CD4-positive, alpha-beta T cell treated with Interleukin-4 for 1 hour (primary cell): Measurements from ENCODE around the gene PSMD5.

Source experiments
- DNase-seq, 2 donors: peaks; one replicate each; pipeline ENCODE4 v3.0.0-alpha.2; 2020 to 2022

The PSMD5 gene

DNA sequence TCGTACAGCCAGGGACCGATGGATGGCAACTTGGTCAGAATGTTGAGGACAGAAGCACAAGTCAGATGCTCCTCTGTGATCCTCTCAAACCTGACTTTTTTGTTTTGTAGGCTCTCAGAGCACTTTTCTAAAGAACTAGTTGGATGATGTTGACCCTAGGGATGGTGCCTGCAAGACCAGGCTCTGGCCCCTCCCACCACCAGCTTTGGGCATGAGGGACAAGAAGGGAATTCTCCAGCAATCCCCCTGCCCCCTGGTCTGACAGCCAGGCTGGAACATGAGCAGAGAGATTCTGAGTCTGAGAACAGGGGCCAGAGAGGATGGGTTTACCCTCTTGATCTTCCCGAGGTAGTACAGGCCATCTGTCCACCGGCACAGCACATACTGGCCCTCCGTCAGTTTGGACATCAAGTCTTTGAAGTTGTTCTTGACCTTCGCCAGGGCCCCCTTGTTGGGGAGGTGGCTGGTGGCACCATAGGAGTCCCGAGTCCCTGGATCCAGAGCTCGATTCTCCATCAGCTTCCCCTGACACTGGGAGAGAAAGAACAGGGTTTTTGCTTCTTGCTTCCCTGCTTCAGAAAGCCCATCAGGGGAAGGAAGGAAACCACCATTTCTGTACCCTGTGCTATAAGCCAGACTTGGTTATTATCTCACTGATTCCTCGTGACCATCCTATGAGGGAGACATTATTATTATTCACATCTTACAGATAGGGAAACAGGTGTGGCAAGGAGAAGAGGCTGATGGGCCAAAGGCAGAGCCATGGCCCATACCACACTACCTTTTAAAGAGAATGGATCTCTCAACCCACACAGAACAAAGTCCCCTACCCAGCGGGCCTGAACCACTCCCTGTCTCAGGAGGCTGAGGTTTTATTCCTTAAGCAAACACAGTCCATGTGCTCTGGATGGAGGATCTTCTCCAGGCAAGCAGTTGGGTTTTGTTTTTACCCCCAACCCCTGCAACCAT is 31.8 kb upstream of the PSMD5 start:
- DNase-seq, result no peak

DNA sequence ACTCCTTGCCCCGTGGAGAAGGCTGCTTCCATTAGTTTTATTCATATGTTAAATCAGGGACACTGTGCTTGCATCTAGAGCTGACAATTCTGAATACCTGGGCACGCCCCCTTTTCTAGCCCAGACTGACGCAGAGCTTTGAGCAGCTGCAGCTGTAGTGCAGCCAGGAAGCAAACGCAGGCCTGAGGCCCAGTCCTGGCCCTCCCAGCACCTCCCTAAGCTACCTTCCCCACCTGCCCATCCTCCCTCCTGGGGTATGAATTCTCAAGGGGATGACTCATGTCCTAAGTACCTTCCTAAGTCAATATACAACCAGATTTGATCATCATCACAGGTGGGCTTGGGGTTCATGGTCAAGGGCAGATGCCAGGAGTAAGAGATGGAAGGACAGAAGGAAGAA is 30.8 kb upstream of the PSMD5 start:
- no peak for DNase-seq

DNA sequence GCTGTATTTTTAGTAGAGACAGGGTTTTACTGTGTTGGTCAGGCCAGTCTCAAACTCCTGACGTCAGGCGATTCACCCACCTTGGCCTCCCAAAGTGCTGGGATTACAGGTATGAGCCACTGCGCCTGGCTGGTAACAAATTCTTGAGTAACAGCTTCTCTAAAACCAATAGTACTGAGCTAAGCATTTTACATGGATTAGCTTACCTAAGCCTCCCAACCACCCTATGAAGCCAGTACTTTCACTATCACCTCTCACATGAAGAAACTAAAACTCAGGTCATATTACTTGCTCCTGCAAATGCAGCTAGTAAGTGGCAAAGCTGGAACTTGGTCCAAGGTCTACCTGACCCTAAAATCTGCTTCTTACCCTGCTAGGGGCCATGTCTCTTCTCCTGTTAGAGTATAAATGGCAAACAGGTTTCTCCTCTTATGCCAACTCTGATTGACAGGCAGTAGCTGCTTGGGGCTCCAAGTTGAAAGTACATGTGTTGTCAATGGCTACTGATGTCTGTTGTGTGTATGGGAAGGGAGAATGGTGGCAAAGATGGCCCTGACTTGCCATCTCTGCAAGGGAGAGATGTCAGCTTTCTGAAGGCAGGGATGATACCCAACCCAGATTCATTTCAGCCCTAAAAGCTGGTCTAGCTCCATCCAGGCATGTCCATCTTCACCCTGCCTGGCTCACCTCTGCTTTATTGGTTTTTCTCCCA is 30.2 kb upstream of the PSMD5 start:
- no peak for DNase-seq

DNA sequence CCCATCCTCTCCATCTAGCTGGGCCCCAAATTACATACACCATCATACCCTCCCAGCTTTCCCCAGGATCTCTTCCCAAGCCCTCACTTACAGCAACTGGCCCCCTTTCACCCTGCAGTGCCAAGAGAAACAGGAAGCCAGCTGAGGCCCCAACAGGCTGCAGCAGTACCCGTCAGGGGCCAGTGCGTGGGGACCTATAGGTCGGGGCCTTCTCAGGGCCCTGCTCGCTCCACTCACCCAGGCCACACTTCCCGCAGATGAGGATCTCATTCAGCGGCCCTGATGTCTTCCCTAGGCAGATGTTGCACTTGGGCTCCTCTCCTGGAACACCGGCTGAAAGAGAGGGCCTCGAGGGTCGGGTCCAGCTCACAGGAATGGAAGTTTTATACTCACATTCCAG is 27.5 kb upstream of the PSMD5 start:
- no peak for DNase-seq

DNA sequence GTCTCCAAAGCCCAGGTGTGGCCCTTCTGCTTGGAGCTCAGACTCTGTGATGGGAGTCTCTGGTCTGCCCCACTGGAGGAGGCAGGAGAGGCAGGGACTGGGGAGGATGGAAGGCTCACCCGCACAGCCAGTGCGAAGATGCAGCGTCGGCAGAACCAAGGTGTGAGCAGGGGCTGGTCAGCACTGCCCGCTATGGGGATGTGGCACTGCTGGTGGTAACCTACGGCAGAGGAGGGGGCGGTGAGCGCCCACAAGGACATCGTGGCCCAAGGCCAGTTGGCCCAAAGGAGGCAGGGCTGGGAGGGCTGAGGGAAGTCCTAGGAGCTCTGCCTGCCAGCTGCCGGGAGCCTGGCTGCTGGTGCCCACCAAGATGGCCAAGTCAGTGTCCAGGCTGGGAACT is 27.0 kb upstream of the PSMD5 start:
- DNase-seq, result no peak

GRCh38 chr9:120869360-120869687 is 26.6 kb upstream of the PSMD5 start:
- DNase-seq, result no peak

- DNase-seq, result peak; percentile 97 to 98
These were observed 26.1 kb upstream of the PSMD5 start for GRCh38 chr9:120868676-120869359.

- DNase-seq, result no peak
These were observed 25.6 kb upstream of the PSMD5 start for GRCh38 chr9:120868339-120868675.

DNA sequence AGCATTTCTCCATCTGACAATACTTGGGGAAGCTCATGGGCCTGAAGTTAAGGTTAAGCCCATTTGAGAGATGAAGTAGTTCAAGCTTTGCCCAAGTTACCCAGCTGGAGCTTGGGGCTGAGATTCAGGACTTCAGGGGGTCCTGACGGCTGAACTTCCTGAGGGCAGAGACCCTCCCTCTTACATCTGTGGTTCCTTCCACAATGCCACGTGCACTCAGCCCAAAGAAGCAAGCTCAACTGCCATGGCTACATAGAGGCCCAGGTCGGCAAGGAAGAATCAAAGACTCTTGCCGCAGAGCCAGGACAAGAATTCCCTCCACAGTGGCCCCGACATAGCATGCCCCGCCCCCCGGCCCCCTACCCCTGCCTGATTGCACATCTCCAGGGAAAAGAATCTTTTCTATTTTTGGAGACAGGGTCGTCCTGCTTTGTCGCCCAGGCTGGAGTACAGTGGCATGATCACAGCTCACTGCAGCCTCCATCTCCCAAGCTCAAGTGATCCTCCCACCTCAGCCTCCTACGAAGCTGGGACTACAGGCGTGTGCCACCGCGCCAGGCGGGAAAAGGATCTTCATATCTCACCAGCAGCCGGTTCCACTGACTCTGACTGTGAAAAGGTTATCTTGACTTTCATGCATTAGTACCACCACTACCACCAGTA is 25.1 kb upstream of the PSMD5 start:
- no peak for DNase-seq

DNA sequence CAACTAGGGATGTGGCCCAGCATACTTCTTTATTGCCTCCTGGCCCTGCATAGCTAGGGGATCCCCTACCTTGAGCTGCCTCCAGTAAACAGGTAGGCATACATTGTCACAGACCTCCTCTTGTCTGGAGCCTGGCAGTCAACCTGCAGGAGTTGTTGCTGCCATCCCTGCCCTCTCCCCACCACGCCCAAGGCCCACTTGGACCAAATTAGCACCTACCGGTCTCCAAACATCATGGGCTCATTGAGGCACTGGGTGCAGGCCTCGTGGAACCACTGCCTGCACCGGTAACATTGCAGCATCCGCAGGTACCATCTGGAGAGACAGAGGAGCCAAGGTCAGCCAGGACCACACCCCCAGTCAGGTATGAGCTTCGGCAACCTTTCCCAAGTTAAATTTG is 23.9 kb upstream of the PSMD5 start:
- no peak for DNase-seq

DNA sequence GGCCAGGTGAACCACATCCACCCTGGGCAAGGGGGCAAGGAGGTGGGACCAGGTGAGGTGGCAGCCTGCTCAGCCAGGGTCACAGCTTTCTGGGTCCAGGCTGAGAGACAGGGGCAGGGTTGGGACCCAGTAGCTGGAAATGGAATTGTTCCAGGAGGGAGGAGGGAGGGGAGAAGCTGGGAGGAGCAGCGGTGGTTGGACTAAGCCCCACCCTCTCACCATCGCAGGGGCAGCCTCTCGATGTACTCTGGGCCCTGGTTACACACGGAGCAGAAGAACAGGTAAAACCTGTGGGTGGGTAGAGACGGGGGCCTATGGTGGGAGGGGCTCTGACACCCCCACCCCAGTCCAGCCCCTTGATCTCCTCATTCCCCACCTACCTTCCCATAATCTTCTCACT is 23.1 kb upstream of the PSMD5 start:
- no peak for DNase-seq

GRCh38 chr9:120865176-120865575 is 22.5 kb upstream of the PSMD5 start:
- DNase-seq, result no peak

DNA sequence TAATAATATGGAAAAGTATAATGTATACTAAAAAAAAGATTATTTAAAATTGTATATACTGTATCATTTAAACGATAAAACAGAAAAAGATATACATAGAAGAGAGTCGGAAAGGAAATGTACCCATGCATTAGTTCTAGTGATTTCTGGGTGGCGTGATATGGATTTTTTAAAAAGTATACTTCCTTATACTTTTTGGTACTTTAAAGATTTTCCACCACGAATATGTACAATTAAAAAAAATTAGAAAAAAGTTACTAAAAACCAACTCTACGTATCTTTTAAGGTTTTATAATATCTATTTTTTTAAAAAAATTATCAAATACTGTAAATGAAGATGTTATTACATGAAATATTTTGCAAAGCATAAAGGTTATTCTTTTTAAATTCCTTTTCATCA is 22.0 kb upstream of the PSMD5 start:
- no peak for DNase-seq

DNA sequence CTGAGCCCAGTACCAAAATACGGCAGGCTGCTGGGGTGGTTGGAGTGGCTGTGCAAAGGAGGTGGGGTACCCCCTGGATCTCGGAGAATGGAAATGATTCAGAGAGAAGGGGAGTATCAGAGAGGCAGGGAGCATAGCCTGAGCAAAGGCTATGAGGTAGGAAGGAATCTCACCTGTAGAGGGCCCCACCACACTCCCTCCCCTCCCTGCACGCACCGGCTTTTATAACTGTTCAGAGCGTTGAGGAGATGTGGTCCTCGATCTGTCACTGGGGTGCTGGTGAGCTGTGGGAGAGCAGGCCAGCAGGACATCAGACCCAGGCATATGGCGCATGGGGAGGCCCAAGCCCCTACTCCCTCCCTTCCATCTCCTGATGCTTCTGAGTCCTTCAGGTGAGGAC is 21.1 kb upstream of the PSMD5 start:
- no peak for DNase-seq

DNA sequence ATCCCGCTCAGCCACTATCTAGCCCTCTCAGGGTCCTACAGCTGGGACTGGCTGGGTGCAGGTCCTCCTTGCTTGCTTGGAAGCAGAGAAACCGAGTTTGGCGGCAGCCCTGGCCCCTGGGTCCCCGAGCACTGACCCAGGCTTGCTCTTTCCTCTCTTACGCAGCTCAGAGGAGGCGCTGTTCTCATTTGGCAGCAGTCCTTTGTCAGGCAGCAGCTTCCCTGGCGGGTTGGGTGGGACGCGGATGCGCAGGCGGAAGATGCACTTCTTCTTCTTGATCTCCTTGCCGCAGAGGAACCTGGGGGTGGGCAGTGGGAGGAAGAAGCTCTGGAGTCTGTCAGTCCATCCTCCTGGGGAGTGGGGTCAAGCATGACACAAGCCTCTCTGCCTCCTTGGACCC is 19.7 kb upstream of the PSMD5 start:
- no peak for DNase-seq

- no peak for DNase-seq
These were observed 19.2 kb upstream of the PSMD5 start for GRCh38 chr9:120861935-120862334.

DNA sequence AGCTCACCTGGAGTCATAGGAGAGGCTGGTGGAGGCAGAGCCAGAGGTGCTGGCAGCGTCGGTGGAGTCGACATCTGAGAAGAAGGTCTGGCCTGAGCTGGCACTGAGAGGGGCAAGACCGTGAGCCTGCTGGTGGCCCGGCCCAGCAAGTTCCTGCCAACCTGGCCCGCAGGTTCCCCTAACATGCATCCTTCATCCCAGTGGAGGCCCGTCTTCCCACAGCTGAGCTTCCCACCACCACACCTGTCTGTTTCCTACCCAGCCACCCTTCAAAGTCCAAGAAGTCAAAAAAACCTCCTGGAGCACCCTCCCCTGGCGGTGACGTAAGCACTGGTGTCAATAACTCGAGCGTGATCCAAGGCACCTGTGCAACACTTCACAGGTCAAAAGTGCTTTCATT is 17.4 kb upstream of the PSMD5 start:
- DNase-seq, result no peak

DNA sequence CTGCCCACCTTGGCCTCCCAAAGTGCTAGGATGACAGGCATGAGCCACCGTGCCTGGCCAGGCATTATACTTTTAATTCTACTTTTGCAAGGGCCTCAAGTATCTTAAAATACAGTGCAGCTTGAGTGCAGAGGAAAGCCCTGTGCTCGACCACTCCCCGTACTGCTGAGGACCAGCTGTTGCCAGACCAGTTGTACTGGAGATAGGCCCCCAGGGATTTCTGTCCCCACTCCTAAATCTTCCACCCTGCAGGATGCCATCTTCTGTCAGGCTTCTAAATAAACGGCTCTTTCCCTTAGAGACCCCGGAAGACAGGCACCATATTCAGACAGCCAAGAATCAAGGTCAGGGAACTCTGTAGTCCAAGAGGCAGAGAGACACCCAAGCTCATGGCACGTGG is 16.6 kb upstream of the PSMD5 start:
- no peak for DNase-seq

GRCh38 chr9:120857902-120858301 is 15.2 kb upstream of the PSMD5 start:
- DNase-seq, result no peak

DNA sequence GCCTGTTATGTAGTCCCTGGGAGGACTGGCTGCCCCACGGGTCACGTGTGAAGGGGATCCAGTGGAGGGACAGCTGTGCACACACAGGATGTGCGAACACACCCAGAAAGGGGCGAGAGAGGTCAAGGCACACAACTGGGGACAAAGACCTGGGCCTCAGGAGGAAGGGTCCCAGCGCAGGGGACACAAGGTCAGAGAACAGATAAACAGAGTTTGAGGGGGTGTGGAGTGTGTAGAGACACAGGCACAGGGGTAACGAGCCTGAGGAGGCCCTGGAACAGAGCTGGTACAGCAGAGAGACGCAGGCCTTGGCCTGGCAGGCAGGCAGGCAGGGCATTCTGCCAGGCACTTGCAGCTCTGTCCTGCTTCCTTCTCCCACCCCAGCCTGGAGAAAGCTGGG is 14.8 kb upstream of the PSMD5 start:
- DNase-seq, result no peak

DNA sequence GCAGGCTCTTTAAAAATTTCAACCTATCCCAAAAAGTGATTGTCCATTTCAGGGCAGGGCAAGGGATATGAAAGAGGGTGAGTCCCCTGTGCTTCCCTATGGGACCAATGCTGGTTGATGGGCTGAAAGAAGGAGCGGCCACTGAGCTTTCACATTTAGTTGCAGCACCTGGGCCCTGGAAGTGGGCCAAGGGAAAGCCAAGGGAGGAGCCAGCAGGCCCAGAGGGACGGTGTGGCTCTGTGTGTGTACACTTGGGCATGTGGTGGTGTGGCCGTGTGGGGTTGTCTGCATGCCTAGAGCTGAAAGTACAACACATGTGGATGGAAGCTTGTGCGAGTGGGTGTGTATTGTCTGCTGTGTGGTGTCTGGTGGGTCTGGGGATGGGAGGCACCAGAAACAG is 14.0 kb upstream of the PSMD5 start:
- DNase-seq, result no peak

GRCh38 chr9:120855827-120856670 is 13.3 kb upstream of the PSMD5 start:
- no peak for DNase-seq
